T-helper 22 cell (primary cell): Measurements from ENCODE around the gene SIK2.

Source experiments
- DNase-seq: peaks from one replicate; pipeline ENCODE4 v3.0.0-alpha.2; 2020; ENCODE audit warnings: low read depth

Gene SIK2

DNA sequence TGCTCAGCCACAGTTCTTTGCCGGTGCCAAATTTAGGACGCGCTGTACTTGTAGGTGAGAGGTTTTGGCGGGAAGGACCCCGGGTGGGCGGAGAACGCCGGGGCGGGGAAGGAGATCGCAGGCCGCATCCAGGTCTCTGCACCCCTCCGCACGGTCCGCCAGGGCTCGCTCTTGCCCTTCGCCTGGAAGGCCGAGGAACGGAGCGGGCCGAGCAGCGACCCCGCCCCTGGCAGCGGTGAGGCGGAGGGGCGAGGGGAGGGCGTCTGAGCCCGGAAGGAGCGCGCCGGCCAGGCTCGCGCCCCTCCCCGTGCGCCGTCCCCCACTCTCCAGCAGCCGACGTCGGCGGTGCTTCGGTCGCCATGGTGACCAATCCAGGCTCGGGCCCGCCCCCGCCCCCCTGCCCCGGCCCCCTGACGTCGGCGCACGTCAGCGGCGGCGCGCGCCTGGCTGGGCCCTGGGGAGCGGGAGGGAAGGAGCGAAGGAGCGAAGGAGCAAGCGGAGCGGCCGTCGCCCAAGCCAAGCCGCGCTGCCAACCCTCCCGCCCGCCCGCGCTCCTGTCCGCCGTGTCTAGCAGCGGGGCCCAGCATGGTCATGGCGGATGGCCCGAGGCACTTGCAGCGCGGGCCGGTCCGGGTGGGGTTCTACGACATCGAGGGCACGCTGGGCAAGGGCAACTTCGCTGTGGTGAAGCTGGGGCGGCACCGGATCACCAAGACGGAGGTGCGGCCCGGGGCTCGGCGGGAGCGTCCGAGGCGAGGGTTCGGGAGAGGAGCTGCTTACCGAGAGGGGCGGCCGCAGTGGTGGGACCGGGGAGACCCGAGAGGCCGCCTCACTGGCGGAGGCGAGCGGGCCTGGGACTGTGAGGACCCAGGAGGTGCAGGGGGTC lies at the start of gene SIK2:
Gene SIK2, plus strand, starts transcription at position 471 of the 886 bp plus-strand sequence. Its CDS starts 115 bp downstream, at position 586.
- DNase-seq: peak; percentile 89

- no peak for DNase-seq
These were observed 47.7 kb upstream of the SIK2 start for GRCh38 chr11:111554532-111554931.

DNA sequence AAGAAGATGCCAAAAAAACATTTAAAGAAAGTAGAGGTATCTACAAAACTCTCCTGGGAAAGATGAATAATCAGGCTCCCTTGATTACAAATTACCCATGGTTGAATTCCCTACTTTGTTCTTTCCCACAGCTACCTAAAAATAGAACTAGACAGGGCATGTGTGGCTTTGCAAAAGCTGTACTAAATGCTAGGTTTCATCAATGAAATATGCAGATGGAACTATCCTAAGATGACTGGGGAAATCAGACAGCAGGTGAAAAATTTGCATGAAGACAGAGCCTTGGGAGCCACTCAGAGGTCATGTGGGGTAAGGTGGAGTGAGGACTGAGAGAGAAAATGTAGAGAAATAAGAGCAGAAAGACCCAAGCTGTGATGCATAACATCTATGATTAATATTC lies 47.0 kb upstream of the SIK2 start:
- DNase-seq: no peak

DNA sequence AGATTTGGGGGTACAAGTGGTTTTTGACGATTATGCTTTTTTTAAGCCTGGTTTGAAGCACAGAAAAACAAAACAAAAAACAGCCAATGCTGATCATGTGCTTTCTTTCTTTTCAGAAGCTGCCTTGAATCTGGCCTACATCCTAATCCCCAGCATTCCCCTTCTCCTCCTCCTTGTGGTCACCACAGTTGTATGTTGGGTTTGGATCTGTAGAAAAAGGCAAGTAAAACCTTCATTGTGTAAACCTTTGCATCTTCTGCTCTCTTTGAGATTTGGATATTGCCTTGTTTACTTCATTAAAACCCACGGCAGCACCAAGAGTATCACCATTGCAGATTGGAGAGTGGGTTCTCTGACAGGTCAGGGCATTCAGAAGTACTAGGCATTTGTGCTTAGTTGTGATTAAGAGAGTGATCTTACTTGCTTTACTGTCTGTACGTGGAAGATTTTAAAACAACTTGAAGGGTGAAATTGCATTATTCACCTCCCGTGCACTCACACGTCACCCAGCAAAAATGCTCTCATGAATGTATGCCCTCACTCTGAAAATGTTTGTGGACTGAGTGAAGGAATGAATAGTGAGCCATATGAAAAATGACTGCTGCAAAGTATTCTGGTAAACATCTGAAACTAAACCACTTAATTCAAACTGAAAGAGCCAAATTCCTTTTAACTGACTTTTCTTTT lies 44.7 kb upstream of the SIK2 start:
- DNase-seq: no peak

DNA sequence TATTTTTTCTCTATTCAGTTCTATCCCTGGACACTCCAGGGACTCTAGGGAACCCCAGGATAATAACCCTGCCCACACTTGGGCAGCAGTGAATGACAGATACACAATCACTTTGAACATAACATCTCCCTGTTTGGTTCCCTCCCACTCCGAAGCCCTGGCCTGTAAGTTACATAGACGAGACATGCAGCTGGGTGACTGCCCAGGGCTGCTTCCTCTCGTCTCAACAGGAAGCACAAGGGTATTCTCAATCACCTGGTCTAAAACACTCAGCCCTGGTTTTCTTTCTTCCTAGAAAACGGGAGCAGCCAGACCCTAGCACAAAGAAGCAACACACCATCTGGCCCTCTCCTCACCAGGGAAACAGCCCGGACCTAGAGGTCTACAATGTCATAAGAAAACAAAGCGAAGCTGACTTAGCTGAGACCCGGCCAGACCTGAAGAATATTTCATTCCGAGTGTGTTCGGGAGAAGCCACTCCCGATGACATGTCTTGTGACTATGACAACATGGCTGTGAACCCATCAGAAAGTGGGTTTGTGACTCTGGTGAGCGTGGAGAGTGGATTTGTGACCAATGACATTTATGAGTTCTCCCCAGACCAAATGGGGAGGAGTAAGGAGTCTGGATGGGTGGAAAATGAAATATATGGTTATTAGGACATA lies 42.3 kb upstream of the SIK2 start:
- DNase-seq: no peak

GRCh38 chr11:111560800-111561199 lies 41.4 kb upstream of the SIK2 start:
- no peak for DNase-seq

DNA sequence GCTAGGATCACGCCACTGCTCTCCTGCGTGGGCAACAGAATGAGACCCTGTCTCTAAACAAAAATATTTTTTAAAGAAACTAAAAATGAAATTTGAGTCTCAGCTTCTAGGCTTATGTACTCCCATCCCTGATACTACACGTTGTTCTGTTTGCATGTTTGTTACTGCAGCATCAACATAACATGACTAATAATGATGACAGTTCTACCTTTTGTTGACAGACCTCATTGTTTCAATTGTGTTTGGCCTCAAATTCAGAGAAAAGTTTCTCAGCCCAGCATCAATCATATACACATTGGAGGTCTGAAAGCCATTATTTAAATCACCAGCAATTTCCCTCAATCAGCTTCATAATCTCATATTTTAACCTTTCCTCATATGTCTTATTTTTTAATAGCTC lies 40.9 kb upstream of the SIK2 start:
- DNase-seq: no peak

GRCh38 chr11:111561791-111562325 lies 40.4 kb upstream of the SIK2 start:
- DNase-seq: no peak

- DNase-seq: no peak
These were observed 39.4 kb upstream of the SIK2 start for GRCh38 chr11:111562692-111563389.

DNA sequence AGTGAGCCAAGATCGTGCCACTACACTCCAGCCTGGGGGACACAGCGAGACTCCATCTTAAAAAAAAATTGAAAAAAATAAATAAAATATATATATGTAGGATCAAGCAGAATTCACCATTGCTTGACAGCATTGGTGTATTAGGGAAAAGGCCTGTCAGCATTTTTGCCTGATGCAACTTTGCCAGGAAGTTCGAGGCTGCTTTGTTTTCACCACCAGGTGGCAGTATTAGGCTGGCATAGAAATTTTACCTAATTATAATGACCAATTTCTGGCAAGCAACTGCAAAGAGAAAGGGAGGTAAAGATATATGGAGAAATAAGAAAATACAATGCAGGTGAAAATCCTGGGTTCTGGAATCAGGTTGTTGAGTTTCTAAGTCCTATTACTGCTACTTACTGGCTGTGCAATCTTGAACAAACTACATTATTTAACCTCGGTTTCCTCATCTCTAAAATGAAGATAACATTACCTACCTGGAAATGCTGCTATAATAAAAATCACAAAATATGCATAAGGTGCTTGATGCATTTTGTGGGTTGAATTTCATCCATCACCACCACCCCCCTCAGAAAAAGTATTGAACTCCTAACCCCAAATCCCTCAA lies 37.0 kb upstream of the SIK2 start:
- no peak for DNase-seq

- DNase-seq: no peak
These were observed 35.9 kb upstream of the SIK2 start for GRCh38 chr11:111566324-111566723.

DNA sequence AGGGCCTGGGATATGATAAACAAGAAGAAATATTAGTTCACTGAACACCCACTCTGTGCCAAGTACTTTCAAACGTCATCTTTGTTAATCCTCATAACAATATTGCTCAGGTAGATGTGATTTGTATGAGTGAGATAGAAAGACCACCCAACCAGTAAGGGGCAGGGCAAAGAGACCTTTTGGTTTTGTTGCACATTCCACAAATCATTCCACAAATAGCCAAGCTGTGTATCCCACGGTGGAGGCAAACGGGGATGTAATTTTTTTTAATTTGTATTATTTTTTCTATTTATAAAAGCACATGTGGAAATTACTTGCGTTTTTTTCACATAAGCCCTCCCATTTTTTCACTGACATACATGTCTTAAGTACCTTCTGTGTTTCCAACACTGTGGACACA lies 32.8 kb upstream of the SIK2 start:
- no peak for DNase-seq

DNA sequence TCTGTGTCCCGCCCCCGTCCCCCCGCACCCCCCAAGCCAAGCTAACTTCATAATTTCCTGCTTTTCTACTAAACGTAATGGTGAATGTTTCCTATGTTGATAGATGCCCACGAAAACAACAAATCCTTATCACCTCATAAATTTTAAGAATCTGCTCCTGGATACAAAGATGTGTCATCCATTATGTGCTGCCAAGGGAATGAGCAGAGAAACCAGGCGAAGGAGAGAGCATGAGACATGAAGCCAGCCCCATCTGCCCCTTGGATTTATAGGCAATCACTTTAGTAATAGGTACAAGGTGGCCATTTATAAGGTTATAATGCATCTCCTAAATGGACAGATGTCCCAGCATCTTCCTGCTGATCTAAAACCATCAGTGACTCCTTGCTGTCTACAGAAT lies 31.5 kb upstream of the SIK2 start:
- DNase-seq: no peak

- no peak for DNase-seq
These were observed 30.3 kb upstream of the SIK2 start for GRCh38 chr11:111571829-111572501.

DNA sequence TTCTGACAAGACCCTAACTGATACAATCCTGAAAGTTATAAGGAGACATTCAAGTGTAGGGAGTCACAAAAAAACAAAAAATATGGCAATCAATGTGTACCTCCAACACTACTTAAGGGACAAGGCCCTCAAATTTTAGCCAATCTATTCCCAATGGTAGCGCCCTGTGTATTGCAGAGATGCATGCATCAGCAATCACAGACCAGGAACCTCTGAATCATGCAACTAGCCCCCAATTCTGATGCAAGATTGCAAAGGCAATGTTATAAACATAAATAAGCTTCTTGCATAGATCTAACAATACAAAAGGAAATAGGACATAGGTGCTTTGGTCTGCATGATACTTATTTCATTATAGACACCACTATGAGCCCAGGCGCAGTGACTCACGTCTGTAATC lies 29.7 kb upstream of the SIK2 start:
- DNase-seq: no peak

DNA sequence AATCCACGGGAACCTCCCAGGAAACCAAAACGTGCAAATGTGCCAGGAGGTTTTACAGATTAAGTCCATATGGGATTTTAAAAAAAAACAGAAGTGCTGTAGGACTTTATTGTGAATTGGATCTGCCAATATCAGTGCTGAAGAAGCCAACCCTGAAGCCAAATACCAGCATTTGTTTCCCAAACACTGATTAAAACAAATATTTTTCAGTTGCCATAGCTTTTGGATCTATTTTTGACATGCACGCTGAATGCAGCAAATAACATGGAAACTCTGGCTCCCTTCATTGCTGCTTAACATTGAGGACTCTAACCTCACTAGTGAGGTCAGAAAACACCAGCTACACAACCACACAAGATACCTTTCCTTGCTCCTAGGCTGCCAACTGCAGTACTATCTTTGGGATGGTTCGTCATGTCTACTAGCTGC lies 28.4 kb upstream of the SIK2 start:
- no peak for DNase-seq

GRCh38 chr11:111574373-111575225 lies 27.6 kb upstream of the SIK2 start:
- DNase-seq: no peak

DNA sequence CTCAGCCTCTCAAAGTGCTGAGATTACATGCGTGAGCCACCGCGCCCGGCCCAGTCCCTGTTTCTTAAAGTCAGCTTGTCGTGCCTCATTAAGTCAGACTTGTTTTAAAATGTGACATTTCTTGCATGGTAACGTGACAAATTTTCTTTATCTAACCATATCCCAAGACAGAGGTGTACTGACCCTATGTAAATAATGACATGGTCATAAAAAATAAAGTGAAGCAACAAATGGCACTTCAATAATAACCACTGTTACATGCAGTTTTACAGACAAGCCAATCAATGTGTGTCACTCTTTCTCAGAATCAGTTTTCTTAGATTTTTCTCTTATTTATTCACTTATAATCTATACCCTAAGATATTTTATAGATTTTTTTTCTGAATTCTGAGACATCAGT lies 26.5 kb upstream of the SIK2 start:
- DNase-seq: no peak

DNA sequence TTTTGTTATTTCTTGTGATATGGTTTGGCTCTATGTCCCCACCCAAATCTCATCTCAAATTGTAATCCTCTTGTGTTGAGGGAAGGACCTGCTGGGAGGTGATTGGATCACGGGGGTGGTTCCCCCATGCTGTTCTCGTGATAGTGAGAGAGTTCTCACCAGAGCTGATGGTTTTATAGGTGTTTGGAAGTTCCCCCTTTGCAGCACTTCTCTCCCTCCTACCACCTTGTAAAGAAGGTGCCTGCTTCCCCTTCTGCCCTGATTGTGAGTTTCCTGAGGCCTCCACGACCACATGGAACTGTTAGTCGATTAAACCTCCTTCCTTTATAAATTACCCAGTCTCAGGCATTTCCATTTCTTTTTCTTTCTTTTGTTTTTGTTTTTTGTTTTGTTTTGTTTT lies 24.4 kb upstream of the SIK2 start:
- DNase-seq: no peak

- no peak for DNase-seq
These were observed 20.9 kb upstream of the SIK2 start for GRCh38 chr11:111581341-111581740.
